Measurements from ENCODE around the gene RBL1.
"Not testable (repeated sequence)": the region's sequence is repeated elsewhere in the genome, so short reads cannot be mapped to it uniquely, and the experiment has no call there.

Gene RBL1

GRCh38 chr20:36967636-36968035 lies 128.2 kb downstream of the RBL1 start:
- TF ChIP-seq CTCF (IDR thresholded peaks at IDR 0.05; ENCODE audit: low read depth, low read length, missing control alignments), result no peak
- H3K4me3 ChIP-seq (ENCODE audit: low read depth, low read length), result no peak overlapping the region
- no peak for DNase-seq (ENCODE audit: low read depth)

GRCh38 chr20:36966965-36967364 lies 128.8 kb downstream of the RBL1 start:
- H3K4me3 ChIP-seq (ENCODE audit: low read depth, low read length); DNase-seq (ENCODE audit: low read depth): not testable (repeated sequence)

- DNase-seq (ENCODE audit: low read depth); H3K4me3 ChIP-seq (ENCODE audit: low read depth, low read length): not testable (repeated sequence)
These were observed 133.3 kb downstream of the RBL1 start for GRCh38 chr20:36962354-36962941.

- H3K4me3 ChIP-seq (ENCODE audit: low read depth, low read length), result no peak overlapping the region
- DNase-seq (ENCODE audit: low read depth), result no peak
- TF ChIP-seq CTCF (IDR thresholded peaks at IDR 0.05; ENCODE audit: low read depth, low read length, missing control alignments), result no peak
These were observed 136.6 kb downstream of the RBL1 start for GRCh38 chr20:36959242-36959641.

- H3K4me3 ChIP-seq (ENCODE audit: low read depth, low read length), result no peak overlapping the region
- DNase-seq (ENCODE audit: low read depth), result no peak
- TF ChIP-seq CTCF (IDR thresholded peaks at IDR 0.05; ENCODE audit: low read depth, low read length, missing control alignments), result no peak
These were observed 137.7 kb downstream of the RBL1 start for GRCh38 chr20:36957875-36958667.

GRCh38 chr20:36956674-36957073 lies 139.1 kb downstream of the RBL1 start:
- no peak overlapping the region for H3K4me3 ChIP-seq (ENCODE audit: low read depth, low read length)
- TF ChIP-seq CTCF (IDR thresholded peaks at IDR 0.05; ENCODE audit: low read depth, low read length, missing control alignments), result no peak
- DNase-seq (ENCODE audit: low read depth), result no peak

- no peak overlapping the region for H3K4me3 ChIP-seq (ENCODE audit: low read depth, low read length)
- no peak for TF ChIP-seq CTCF (IDR thresholded peaks at IDR 0.05; ENCODE audit: low read depth, low read length, missing control alignments)
- no peak for DNase-seq (ENCODE audit: low read depth)
These were observed 139.8 kb downstream of the RBL1 start for GRCh38 chr20:36956016-36956415.

All from GM12864 (cell line).